T-helper 1 cell treated with Interleukin-12 subunit alpha and Interleukin-12 subunit beta and Interleukin-4 antibody, amounts not matched to agents 30 μg/mL and 1 μg/mL, for 36 hours (primary cell): ENCODE results near the gene VASN.

ENCODE experiments used
- H3K27ac Mint-ChIP-seq: one replicate; pipeline ENCODE4 v1.8.0; 2021; ENCODE audit warnings: mild to moderate bottlenecking, mixed read lengths
- H3K27me3 Mint-ChIP-seq: one replicate; pipeline ENCODE4 v1.8.0; 2021; ENCODE audit warnings: low read depth, mixed read lengths
- H3K36me3 Mint-ChIP-seq: one replicate; pipeline ENCODE4 v1.8.0; 2021; ENCODE audit warnings: low read depth, mixed read lengths
- H3K4me1 Mint-ChIP-seq: one replicate; pipeline ENCODE4 v1.8.0; 2021; ENCODE audit warnings: low read depth, mixed read lengths
- H3K4me3 Mint-ChIP-seq: one replicate; pipeline ENCODE4 v1.8.0; 2021; ENCODE audit warnings: mild to moderate bottlenecking, moderate library complexity, mixed read lengths
- H3K9me3 Mint-ChIP-seq: one replicate; pipeline ENCODE4 v1.8.0; 2021; ENCODE audit warnings: mixed read lengths

The VASN gene

GRCh38 chr16:4403133-4403949 lies 31.7 kb downstream of the VASN start:
- peaks cover 30% of the 10 kb centered on the region for H3K36me3 Mint-ChIP-seq
- no peak overlapping the region for H3K4me3 Mint-ChIP-seq
- H3K27ac Mint-ChIP-seq: no peak overlapping the region
- H3K9me3 Mint-ChIP-seq: no peaks in the 10 kb centered on the region
- H3K27me3 Mint-ChIP-seq: no peaks in the 10 kb centered on the region
- peaks cover 12% of the 10 kb centered on the region for H3K4me1 Mint-ChIP-seq

DNA sequence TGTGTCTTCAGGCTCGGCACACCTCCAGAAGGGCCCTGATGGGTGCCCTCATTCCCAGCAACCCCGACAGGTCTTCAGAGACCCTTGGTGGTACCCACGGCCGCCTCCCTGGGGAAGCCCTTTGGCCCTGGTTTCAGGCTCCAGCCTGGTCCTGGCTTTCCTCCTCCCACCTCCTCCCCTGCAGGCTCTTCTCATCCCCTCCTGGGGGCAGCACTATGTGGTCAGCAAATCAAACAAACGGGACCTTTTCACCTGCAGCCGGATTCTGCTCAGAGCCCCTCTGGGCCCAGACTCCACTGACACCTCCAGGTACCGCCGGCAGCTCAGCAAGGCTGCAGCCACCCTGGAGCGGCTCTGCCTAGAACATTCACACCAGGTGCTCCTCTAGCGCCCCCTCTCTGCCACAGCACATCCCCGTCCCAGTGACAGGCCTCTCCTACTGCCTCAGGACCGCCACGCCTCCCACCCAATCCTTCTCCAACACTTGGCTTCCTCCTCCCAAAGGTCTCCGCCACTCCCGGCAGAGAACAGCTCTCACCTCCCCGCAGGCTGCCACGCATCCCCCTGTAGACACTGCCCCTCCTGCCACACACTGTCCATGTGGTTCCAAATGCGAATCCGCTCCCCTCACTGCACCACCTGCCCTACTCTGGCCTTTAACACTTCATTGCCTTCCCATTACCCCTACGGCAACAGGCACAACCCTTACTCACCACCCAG lies 32.8 kb downstream of the VASN start:
- Mint-ChIP-seq H3K4me3 (no peak overlapping the region), H3K4me1 (peaks cover 12% of the 10 kb centered on the region), H3K27ac (no peak overlapping the region)

DNA sequence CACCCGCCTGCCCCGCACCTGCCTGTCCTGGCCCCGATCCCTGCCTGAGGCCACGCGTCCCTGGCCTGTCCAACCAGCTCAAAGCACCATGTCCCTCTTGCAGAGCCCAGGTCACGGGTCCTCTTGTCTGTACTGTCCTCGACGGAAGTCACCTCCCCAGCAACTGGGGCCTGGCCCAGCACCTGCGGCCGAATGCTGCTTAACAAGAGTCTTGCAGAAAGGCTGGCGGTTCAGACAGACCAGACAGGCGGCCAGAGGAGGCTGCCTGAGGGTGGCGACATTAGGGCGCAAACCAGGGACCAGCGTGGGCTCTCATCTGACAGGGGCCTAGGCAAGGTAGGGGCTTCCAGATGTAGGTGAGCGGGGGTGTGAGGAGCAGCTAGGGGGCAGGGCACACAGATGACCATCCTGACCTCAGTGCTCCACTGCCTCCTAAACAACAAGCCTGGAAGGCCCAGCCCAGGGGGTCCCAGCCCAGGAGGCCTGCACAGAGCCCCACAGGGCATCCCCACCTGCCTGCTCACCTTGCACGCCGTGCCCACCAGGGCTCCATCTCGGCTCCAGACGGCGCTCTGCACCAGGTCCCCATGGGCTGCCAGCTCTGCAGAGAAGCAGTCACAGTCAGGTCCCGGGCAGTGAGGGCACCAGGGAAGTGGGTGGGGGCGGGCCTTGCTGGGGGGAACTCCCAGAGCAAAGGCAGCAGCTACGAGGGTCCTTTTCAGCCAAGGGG lies 33.5 kb downstream of the VASN start:
- no peaks in the 10 kb centered on the region for H3K27me3 Mint-ChIP-seq
- H3K36me3 Mint-ChIP-seq: peaks cover 21% of the 10 kb centered on the region
- no peak overlapping the region for H3K4me3 Mint-ChIP-seq
- no peaks in the 10 kb centered on the region for H3K9me3 Mint-ChIP-seq
- H3K27ac Mint-ChIP-seq: no peak overlapping the region
- peaks cover 10% of the 10 kb centered on the region for H3K4me1 Mint-ChIP-seq

More for the DNA sequence above, 32.8 kb downstream of the VASN start:
- Mint-ChIP-seq H3K36me3 (peaks cover 26% of the 10 kb centered on the region), H3K9me3 (no peaks in the 10 kb centered on the region), H3K27me3 (no peaks in the 10 kb centered on the region)

GRCh38 chr16:4407543-4408322 lies 36.1 kb downstream of the VASN start:
- Mint-ChIP-seq H3K27me3 (no peaks in the 10 kb centered on the region), H3K9me3 (no peaks in the 10 kb centered on the region), H3K36me3 (peaks cover 28% of the 10 kb centered on the region), H3K4me3 (no peak overlapping the region), H3K4me1 (peaks cover 22% of the 10 kb centered on the region), H3K27ac (no peak overlapping the region)

DNA sequence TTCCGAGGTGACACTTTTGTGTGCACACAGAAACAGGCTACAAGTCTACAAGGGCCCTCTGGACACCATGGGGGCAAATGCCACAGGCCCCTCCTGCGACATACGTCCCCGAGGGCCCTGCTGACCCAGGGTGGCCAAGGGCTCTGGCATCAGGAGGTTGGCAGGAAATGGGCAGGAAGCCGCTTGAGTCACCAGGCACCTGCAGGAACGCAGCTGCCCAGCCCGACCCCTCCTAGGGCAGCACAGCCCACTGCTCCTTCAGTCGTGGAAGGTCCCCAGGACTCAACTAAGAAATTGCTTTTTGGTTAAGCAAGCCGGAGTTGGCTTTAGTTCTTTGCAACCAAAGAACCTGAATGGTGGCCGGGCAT lies 36.7 kb downstream of the VASN start:
- H3K4me3 Mint-ChIP-seq: no peak overlapping the region
- H3K36me3 Mint-ChIP-seq: peaks cover 27% of the 10 kb centered on the region
- no peak overlapping the region for H3K27ac Mint-ChIP-seq
- H3K9me3 Mint-ChIP-seq: no peaks in the 10 kb centered on the region
- no peaks in the 10 kb centered on the region for H3K27me3 Mint-ChIP-seq
- peaks cover 28% of the 10 kb centered on the region for H3K4me1 Mint-ChIP-seq

DNA sequence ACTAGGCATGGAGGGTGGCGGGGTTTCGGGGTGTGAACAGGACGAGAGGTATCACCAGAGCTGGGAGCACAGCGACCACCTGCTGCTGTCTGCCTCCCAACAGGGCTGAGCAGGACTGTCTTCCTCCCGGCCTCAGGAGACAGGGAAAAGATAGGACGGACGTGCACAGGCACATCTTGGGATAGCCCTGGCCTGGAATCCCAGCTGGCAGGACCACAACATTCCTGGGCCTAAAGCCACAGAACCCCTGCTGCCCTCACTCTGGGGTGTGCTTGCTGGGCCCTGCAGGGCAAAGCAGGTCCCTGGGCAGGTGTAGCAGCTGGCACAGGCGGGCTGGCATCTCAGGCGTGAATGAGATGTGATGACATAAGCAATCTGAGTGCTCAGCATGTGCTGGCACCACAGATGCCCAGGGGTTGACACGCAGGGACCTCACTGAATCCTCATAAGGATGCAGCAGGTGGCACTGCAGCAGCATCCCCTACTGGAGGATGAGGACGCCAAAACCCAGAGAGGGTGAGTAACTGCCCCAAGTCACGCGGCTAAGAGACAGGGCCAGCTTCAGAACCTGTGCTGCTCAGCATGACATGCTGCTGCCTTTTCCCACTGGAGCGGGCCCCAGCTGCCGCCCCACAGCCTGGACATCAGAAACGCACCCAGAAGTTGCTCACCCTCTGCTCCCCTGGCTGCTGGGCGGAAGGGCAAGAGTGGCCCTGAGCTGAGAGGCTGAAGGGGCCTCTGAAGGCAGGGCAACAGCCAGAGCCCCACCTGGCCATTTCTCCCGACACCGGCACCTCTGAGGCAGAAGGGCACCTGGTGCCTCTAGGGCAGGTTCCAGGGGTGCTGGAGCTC lies 37.7 kb downstream of the VASN start:
- no peak overlapping the region for H3K27ac Mint-ChIP-seq
- peaks cover 34% of the 10 kb centered on the region for H3K4me1 Mint-ChIP-seq
- H3K27me3 Mint-ChIP-seq: no peaks in the 10 kb centered on the region
- peaks cover 26% of the 10 kb centered on the region for H3K36me3 Mint-ChIP-seq
- H3K9me3 Mint-ChIP-seq: no peaks in the 10 kb centered on the region
- H3K4me3 Mint-ChIP-seq: no peak overlapping the region

- Mint-ChIP-seq H3K27me3 (no peaks in the 10 kb centered on the region), H3K4me1 (peaks cover 40% of the 10 kb centered on the region), H3K27ac (no peak overlapping the region), H3K4me3 (no peak overlapping the region), H3K9me3 (no peaks in the 10 kb centered on the region), H3K36me3 (peaks cover 26% of the 10 kb centered on the region)
Observed at GRCh38 chr16:4410335-4411075, 38.9 kb downstream of the VASN start.

- Mint-ChIP-seq H3K4me3 (no peak overlapping the region), H3K27me3 (no peaks in the 10 kb centered on the region), H3K9me3 (no peaks in the 10 kb centered on the region), H3K4me1 (peaks cover 41% of the 10 kb centered on the region), H3K27ac (no peak overlapping the region), H3K36me3 (peaks cover 24% of the 10 kb centered on the region)
Observed at GRCh38 chr16:4411684-4412083, 40.0 kb downstream of the VASN start.

DNA sequence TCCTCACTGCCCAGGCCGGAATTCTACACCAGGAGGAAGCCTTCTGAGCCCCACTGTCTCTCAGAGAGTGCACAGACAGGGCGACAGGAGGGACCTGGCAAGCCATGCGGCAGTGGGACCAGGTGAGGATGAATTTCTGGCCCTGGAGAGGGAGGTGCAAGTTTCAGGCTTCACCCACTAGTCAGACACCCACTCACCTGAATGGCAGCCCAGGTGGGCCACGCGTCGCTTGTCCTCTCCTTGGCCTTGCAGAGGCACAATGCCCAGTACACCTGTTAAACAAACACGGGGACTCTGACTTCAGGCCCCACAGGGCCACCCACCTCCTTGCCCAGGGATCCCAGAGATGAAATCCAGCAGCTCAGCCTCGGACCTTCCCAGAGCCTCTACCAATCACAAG lies 40.5 kb downstream of the VASN start:
- no peak overlapping the region for H3K27ac Mint-ChIP-seq
- no peaks in the 10 kb centered on the region for H3K9me3 Mint-ChIP-seq

GRCh38 chr16:4412854-4413253 lies 41.2 kb downstream of the VASN start:
- Mint-ChIP-seq H3K9me3 (no peaks in the 10 kb centered on the region), H3K4me1 (peaks cover 45% of the 10 kb centered on the region), H3K4me3 (no peak overlapping the region), H3K36me3 (peaks cover 24% of the 10 kb centered on the region), H3K27ac (no peak overlapping the region), H3K27me3 (no peaks in the 10 kb centered on the region)

More for the DNA sequence above, 40.5 kb downstream of the VASN start:
- Mint-ChIP-seq H3K27me3 (no peaks in the 10 kb centered on the region), H3K36me3 (peaks cover 24% of the 10 kb centered on the region), H3K4me3 (peak overlapping the region; percentile 28), H3K4me1 (peaks cover 44% of the 10 kb centered on the region)

- H3K36me3 Mint-ChIP-seq: peaks cover 24% of the 10 kb centered on the region
- H3K27ac Mint-ChIP-seq: peak overlapping the region; percentile 92
- H3K4me1 Mint-ChIP-seq: peaks cover 45% of the 10 kb centered on the region
- peaks cover 5% of the 10 kb centered on the region for H3K27me3 Mint-ChIP-seq
- H3K9me3 Mint-ChIP-seq: no peaks in the 10 kb centered on the region
- H3K4me3 Mint-ChIP-seq: peak overlapping the region; percentile 88
Observed at GRCh38 chr16:4414187-4414917, 42.7 kb downstream of the VASN start.

GRCh38 chr16:4415538-4416199 lies 44.0 kb downstream of the VASN start:
- H3K4me1 Mint-ChIP-seq: peaks cover 39% of the 10 kb centered on the region
- H3K9me3 Mint-ChIP-seq: no peaks in the 10 kb centered on the region
- peak overlapping the region; percentile 88 for H3K4me3 Mint-ChIP-seq
- H3K36me3 Mint-ChIP-seq: peaks cover 18% of the 10 kb centered on the region
- peak overlapping the region; percentile 92 for H3K27ac Mint-ChIP-seq
- peaks cover 5% of the 10 kb centered on the region for H3K27me3 Mint-ChIP-seq
